Lower leg skin (tissue), 3 donors: ENCODE data around the gene RNASEH2A.

Source experiments
- CTCF ChIP-seq, 3 donors: fragments of 450-650 bp; IDR thresholded peaks; one replicate each; pipeline ENCODE4 v1.5.1; 2016; ENCODE audit warnings: antibody characterized with exemption in 3 of 3, mild to moderate bottlenecking in 3 of 3, moderate library complexity in 2 of 3
- POLR2A ChIP-seq, 2 donors: fragments of 450-650 bp; IDR thresholded peaks; one replicate each; pipeline ENCODE4 v1.6.1; 2016 to 2017; ENCODE audit warnings: antibody characterized with exemption in 2 of 2, mild to moderate bottlenecking in 1 of 2, moderate library complexity in 1 of 2

- TF ChIP-seq CTCF (IDR thresholded peaks at IDR 0.05) (no peak), POLR2A (IDR thresholded peaks at IDR 0.05) (no peak)
Observed at GRCh38 chr19:12806242-12807081, at the start of gene RNASEH2A.
